GM23338 (cell line): ENCODE measurements around the gene CTRB1. TPM values are rescaled to one million over a fixed set of nuclear protein-coding genes. Genes with fewer than 3 reads are reported as not detected.
A peak's percentile ranks its signal among the peaks of the same experiment; 100 is the strongest.

Experiments used
- ATAC-seq: fragments of 200-7000 bp; cut with Tn5 transposase; 3 replicates; pipeline ENCODE4 v1.9.1; 2020
- DNase-seq: peaks from one replicate; pipeline ENCODE4 v3.0.0-alpha.2; 2015; ENCODE audit warnings: low spot score
- H2AFZ ChIP-seq: fragments of 200-600 bp; sonication (generic); 2 replicates; pipeline ENCODE4 v1.8.0; 2016; ENCODE audit warnings: antibody characterized with exemption, mild to moderate bottlenecking, moderate library complexity
- H3F3A ChIP-seq: fragments of 200-600 bp; sonication (generic); replicated peaks from 2 replicates; pipeline ENCODE4 v1.8.0; 2017; ENCODE audit warnings: antibody characterized with exemption, mixed run types, low read depth
- H3K27ac ChIP-seq: fragments of 200-600 bp; sonication (generic); 2 replicates; pipeline ENCODE4 v1.6.1; 2016; ENCODE audit warnings: low read depth
- H3K27me3 ChIP-seq: fragments of 200-600 bp; sonication (generic); 2 replicates; pipeline ENCODE4 v1.8.0; 2016; ENCODE audit warnings: mild to moderate bottlenecking, mixed run types, moderate library complexity; ENCODE audit not compliant: insufficient read depth
- H3K36me3 ChIP-seq: fragments of 200-600 bp; sonication (generic); 2 replicates; pipeline ENCODE4 v1.8.0; 2016; ENCODE audit warnings: mild to moderate bottlenecking; ENCODE audit not compliant: insufficient read depth
- H3K4me1 ChIP-seq: fragments of 200-600 bp; sonication (generic); 2 replicates; pipeline ENCODE4 v1.8.0; 2016; ENCODE audit warnings: mild to moderate bottlenecking, moderate library complexity; ENCODE audit not compliant: insufficient read depth
- H3K4me2 ChIP-seq: fragments of 200-600 bp; sonication (generic); 2 replicates; pipeline ENCODE4 v1.7.1; 2017; ENCODE audit warnings: mixed run types
- H3K4me3 ChIP-seq: fragments of 200-600 bp; sonication (generic); 2 replicates; pipeline ENCODE4 v1.6.1; 2016; ENCODE audit warnings: mixed run types
- H3K79me2 ChIP-seq: fragments of 200-600 bp; sonication (generic); replicated peaks from 2 replicates; pipeline ENCODE4 v1.8.0; 2017; ENCODE audit warnings: mild to moderate bottlenecking; ENCODE audit not compliant: insufficient read depth
- H3K9me2 ChIP-seq: fragments of 200-600 bp; sonication (generic); 2 replicates; pipeline ENCODE4 v1.8.0; 2017; ENCODE audit not compliant: insufficient read depth
- H4K20me1 ChIP-seq: fragments of 200-600 bp; sonication (generic); replicated peaks from 2 replicates; pipeline ENCODE4 v1.8.0; 2017; ENCODE audit warnings: mild to moderate bottlenecking; ENCODE audit not compliant: insufficient read depth
- H3K27ac Mint-ChIP-seq: 2 replicates; pipeline ENCODE4 v1.8.0; 2020; ENCODE audit warnings: inconsistent platforms, mild to moderate bottlenecking, moderate library complexity, mixed read lengths
- H3K27me3 Mint-ChIP-seq: 3 replicates; pipeline ENCODE4 v1.8.0; 2022; ENCODE audit warnings: low read depth, mild to moderate bottlenecking, moderate library complexity, mixed read lengths, inconsistent platforms; ENCODE audit not compliant: insufficient read depth, poor library complexity
- H3K36me3 Mint-ChIP-seq: 3 replicates; pipeline ENCODE4 v1.8.0; 2021; ENCODE audit warnings: low read depth, mild to moderate bottlenecking, inconsistent platforms, moderate library complexity, mixed read lengths
- H3K4me1 Mint-ChIP-seq: 3 replicates; pipeline ENCODE4 v1.8.0; 2020; ENCODE audit warnings: mild to moderate bottlenecking, inconsistent platforms, mixed read lengths
- H3K4me3 Mint-ChIP-seq: 3 replicates; pipeline ENCODE4 v1.8.0; 2021; ENCODE audit warnings: moderate library complexity, mild to moderate bottlenecking, inconsistent platforms, mixed read lengths
- H3K9me3 Mint-ChIP-seq: 3 replicates; pipeline ENCODE4 v1.8.0; 2020; ENCODE audit warnings: moderate library complexity, mild to moderate bottlenecking, inconsistent platforms, mixed read lengths
- CREB1 ChIP-seq: fragments of 250-450 bp; sonication (Bioruptor Pico); IDR thresholded peaks from 2 replicates; pipeline ENCODE4 v1.5.0; 2020; ENCODE audit warnings: low read depth, mild to moderate bottlenecking, moderate library complexity
- ETS1 ChIP-seq: IDR thresholded peaks from 2 replicates; pipeline ENCODE4 v1.6.1; 2016; ENCODE audit warnings: antibody characterized with exemption
- EZH2 ChIP-seq: fragments of 200-600 bp; sonication (generic); IDR thresholded peaks from one replicate; pipeline ENCODE4 v1.8.0; 2017; ENCODE audit warnings: antibody characterized with exemption, mild to moderate bottlenecking, low read depth; ENCODE audit not compliant: unreplicated experiment
- EZH2phosphoT487 ChIP-seq: fragments of 200-600 bp; sonication (generic); IDR thresholded peaks from one replicate; pipeline ENCODE4 v1.8.1; 2018; ENCODE audit warnings: antibody characterized with exemption; ENCODE audit not compliant: unreplicated experiment
- JUNB ChIP-seq: IDR thresholded peaks from one replicate; pipeline ENCODE4 v1.6.1; 2016; ENCODE audit warnings: antibody characterized with exemption; ENCODE audit not compliant: unreplicated experiment
- STAT1 ChIP-seq: IDR thresholded peaks from one replicate; pipeline ENCODE4 v1.6.1; 2016; ENCODE audit warnings: antibody characterized with exemption; ENCODE audit not compliant: unreplicated experiment
- ZNF331 ChIP-seq: fragments of 250-450 bp; sonication (Bioruptor Pico); IDR thresholded peaks from 2 replicates; pipeline ENCODE4 v1.5.0; 2020; ENCODE audit warnings: low read depth, mild to moderate bottlenecking, moderate library complexity
- polyA plus RNA-seq: library from polyadenylated mRNA; unstranded; fragments of >200 nt; fragmentation: Nextera tagmentation; extraction: Ambion mirVana; gene quantifications from 2 replicates; pipeline ENCODE4 v1.2.1, GENCODE V29; 2016
- total RNA-seq: library from RNA; depleted of rRNA; stranded (reverse); fragments of >200 nt; shearing (Covaris generic); gene quantifications from 2 replicates; pipeline ENCODE4 v1.2.3, GENCODE V29; 2014
- TF ChIP-seq, protein P1 (sequence below), 2 experiments: fragments of 200-600 bp in 1 of 2; sonication (generic) in 1 of 2; conservative IDR thresholded peaks; 2 replicates each; pipeline versions ENCODE4 v1.5.1 to v1.6.1; 2016 to 2017; ENCODE audit warnings: antibody characterized with exemption in 2 of 2, low read depth in 2 of 2, mild to moderate bottlenecking in 2 of 2, moderate library complexity in 1 of 2
- TF ChIP-seq, protein P2 (sequence below): fragments of 250-450 bp; sonication (Bioruptor Pico); IDR thresholded peaks from 2 replicates; pipeline ENCODE4 v1.5.0; 2020; ENCODE audit warnings: mild to moderate bottlenecking, moderate library complexity

The CTRB1 gene
- total and polyA plus RNA-seq, 2 experiments from 2014 or later: not detected

DNA sequence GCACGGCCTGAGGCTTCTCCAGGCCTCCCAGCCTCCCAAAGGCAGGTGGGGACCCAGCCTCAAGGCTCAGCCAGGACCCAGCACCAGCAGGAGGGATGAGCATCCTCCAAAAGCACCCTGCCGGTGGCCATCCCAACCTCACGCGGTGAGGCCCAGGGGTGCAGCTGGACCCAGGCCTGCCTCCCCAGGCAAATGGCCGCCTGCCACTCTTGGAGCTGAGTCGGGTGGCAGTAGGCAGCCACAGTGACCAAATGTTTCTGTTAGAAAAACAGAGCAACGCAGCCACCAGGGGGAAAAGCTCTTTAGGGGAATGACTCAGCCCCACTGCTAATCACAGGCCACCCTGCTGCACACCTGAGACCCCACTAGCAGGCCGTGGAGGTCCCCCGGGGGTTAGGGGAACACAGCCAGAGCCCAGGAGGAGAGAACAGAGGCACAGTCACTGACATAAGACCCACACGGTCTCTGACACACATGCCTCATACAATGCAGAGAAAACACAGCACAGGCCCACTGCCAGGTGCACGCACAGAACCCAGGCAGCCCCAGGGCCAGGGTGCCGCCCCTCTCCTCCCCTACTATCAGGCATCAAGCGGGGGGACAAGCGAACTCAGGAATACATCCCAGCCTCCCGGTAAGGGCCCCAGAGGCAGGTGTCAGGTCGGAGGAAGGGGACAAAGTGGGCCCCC is 20.2 kb downstream of the CTRB1 start:
- Mint-ChIP-seq H3K4me3 (no peak overlapping the region), H3K27ac (peak overlapping the region; percentile 98), H3K27me3 (peaks cover 25% of the 10 kb centered on the region), H3K9me3 (no peaks in the 10 kb centered on the region; the same call in 1 of the 3 replicates), H3K36me3 (peaks cover 60% of the 10 kb centered on the region), H3K4me1 (peaks cover 30% of the 10 kb centered on the region)
- H2AFZ ChIP-seq: no peak overlapping the region
- H3K9me2 ChIP-seq: no peaks in the 10 kb centered on the region
- TF ChIP-seq, protein P1, sequence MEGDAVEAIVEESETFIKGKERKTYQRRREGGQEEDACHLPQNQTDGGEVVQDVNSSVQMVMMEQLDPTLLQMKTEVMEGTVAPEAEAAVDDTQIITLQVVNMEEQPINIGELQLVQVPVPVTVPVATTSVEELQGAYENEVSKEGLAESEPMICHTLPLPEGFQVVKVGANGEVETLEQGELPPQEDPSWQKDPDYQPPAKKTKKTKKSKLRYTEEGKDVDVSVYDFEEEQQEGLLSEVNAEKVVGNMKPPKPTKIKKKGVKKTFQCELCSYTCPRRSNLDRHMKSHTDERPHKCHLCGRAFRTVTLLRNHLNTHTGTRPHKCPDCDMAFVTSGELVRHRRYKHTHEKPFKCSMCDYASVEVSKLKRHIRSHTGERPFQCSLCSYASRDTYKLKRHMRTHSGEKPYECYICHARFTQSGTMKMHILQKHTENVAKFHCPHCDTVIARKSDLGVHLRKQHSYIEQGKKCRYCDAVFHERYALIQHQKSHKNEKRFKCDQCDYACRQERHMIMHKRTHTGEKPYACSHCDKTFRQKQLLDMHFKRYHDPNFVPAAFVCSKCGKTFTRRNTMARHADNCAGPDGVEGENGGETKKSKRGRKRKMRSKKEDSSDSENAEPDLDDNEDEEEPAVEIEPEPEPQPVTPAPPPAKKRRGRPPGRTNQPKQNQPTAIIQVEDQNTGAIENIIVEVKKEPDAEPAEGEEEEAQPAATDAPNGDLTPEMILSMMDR (conservative IDR thresholded peaks at IDR 0.05; ENCODE audit: low read depth in 2 of 2): 0 out of 4 replicates have a peak, but pooled peaks of 1 of the 2 experiments have one; percentile 10
- TF ChIP-seq JUNB (no peak), ZNF331 (no peak), ETS1 (no peak)
- peaks cover 8% of the 10 kb centered on the region; the same call in 1 of the 2 replicates for H3F3A ChIP-seq
- ATAC-seq: peak; percentile 2; the same call in 2 of the 3 replicates
- no peaks in the 10 kb centered on the region for H3K27me3 ChIP-seq
- no peak for DNase-seq
- no peaks in the 10 kb centered on the region for H3K36me3 ChIP-seq
- H3K4me1 ChIP-seq: no peaks in the 10 kb centered on the region; the same call in 1 of the 2 replicates
- H3K4me3 ChIP-seq: no peak overlapping the region
- H4K20me1 ChIP-seq: peaks cover 11% of the 10 kb centered on the region
- peak overlapping the region; percentile 87 for H3K27ac ChIP-seq
- peaks cover 54% of the 10 kb centered on the region for H3K79me2 ChIP-seq
- no peak overlapping the region for H3K4me2 ChIP-seq

DNA sequence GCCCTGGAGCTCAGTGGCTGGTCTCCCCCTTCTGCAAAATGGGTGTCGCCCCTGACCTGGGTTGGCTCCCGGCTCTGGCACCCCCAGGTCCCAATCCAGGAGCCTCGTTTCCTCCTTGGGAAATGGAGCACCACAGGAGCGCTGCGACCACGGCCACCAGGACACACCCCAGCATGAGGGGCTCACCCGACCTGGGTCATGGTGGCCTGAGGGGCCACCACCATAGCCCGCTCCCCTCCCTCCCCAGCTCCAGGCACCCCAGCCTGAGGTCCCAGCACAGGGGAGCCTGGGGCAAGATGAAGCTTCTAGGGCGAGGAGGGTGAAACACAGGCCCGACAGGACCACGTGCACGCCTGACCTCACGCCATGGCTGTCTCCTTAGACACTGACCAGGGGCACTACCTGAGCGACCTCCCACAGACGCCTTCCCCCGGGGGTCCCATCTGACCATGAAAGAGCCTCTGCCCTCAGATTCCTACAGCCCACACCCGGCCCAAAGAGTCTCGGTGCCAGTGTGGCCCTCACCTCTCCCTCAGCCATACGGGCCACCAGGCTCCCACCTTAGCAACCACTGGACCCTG is 20.8 kb downstream of the CTRB1 start:
- H3K79me2 ChIP-seq: peaks cover 60% of the 10 kb centered on the region
- no peaks in the 10 kb centered on the region for H3K9me2 ChIP-seq
- peaks cover 55% of the 10 kb centered on the region for H3K36me3 Mint-ChIP-seq
- peaks cover 34% of the 10 kb centered on the region for H3K4me1 Mint-ChIP-seq
- H3K27me3 ChIP-seq: no peaks in the 10 kb centered on the region
- H3K27ac ChIP-seq: peak overlapping the region; percentile 87
- H3K4me2 ChIP-seq: no peak overlapping the region
- H3K27ac Mint-ChIP-seq: peak overlapping the region; percentile 78
- H3K4me1 ChIP-seq: peaks cover 3% of the 10 kb centered on the region
- H2AFZ ChIP-seq: no peak overlapping the region
- peaks cover 13% of the 10 kb centered on the region for H4K20me1 ChIP-seq
- H3K4me3 ChIP-seq: no peak overlapping the region
- H3K9me3 Mint-ChIP-seq: no peaks in the 10 kb centered on the region; the same call in 1 of the 3 replicates
- H3K27me3 Mint-ChIP-seq: peaks cover 19% of the 10 kb centered on the region
- ATAC-seq (no peak), DNase-seq (no peak)
- no peak overlapping the region for H3K4me3 Mint-ChIP-seq
- no peaks in the 10 kb centered on the region for H3K36me3 ChIP-seq
- H3F3A ChIP-seq: peaks cover 8% of the 10 kb centered on the region; the same call in 1 of the 2 replicates
- TF ChIP-seq EZH2 (no peak), STAT1 (no peak), JUNB (no peak), EZH2phosphoT487 (no peak), CREB1 (CRISPR knock-in tag) (no peak)
- TF ChIP-seq, protein P2, sequence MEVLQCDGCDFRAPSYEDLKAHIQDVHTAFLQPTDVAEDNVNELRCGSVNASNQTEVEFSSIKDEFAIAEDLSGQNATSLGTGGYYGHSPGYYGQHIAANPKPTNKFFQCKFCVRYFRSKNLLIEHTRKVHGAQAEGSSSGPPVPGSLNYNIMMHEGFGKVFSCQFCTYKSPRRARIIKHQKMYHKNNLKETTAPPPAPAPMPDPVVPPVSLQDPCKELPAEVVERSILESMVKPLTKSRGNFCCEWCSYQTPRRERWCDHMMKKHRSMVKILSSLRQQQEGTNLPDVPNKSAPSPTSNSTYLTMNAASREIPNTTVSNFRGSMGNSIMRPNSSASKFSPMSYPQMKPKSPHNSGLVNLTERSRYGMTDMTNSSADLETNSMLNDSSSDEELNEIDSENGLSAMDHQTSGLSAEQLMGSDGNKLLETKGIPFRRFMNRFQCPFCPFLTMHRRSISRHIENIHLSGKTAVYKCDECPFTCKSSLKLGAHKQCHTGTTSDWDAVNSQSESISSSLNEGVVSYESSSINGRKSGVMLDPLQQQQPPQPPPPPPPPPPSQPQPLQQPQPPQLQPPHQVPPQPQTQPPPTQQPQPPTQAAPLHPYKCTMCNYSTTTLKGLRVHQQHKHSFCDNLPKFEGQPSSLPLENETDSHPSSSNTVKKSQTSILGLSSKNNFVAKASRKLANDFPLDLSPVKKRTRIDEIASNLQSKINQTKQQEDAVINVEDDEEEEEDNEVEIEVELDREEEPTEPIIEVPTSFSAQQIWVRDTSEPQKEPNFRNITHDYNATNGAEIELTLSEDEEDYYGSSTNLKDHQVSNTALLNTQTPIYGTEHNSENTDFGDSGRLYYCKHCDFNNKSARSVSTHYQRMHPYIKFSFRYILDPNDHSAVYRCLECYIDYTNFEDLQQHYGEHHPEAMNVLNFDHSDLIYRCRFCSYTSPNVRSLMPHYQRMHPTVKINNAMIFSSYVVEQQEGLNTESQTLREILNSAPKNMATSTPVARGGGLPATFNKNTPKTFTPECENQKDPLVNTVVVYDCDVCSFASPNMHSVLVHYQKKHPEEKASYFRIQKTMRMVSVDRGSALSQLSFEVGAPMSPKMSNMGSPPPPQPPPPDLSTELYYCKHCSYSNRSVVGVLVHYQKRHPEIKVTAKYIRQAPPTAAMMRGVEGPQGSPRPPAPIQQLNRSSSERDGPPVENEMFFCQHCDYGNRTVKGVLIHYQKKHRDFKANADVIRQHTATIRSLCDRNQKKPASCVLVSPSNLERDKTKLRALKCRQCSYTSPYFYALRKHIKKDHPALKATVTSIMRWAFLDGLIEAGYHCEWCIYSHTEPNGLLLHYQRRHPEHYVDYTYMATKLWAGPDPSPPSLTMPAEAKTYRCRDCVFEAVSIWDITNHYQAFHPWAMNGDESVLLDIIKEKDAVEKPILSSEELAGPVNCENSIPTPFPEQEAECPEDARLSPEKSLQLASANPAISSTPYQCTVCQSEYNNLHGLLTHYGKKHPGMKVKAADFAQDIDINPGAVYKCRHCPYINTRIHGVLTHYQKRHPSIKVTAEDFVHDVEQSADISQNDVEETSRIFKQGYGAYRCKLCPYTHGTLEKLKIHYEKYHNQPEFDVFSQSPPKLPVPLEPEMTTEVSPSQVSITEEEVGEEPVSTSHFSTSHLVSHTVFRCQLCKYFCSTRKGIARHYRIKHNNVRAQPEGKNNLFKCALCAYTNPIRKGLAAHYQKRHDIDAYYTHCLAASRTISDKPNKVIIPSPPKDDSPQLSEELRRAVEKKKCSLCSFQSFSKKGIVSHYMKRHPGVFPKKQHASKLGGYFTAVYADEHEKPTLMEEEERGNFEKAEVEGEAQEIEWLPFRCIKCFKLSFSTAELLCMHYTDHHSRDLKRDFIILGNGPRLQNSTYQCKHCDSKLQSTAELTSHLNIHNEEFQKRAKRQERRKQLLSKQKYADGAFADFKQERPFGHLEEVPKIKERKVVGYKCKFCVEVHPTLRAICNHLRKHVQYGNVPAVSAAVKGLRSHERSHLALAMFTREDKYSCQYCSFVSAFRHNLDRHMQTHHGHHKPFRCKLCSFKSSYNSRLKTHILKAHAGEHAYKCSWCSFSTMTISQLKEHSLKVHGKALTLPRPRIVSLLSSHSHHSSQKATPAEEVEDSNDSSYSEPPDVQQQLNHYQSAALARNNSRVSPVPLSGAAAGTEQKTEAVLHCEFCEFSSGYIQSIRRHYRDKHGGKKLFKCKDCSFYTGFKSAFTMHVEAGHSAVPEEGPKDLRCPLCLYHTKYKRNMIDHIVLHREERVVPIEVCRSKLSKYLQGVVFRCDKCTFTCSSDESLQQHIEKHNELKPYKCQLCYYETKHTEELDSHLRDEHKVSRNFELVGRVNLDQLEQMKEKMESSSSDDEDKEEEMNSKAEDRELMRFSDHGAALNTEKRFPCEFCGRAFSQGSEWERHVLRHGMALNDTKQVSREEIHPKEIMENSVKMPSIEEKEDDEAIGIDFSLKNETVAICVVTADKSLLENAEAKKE (CRISPR knock-in tag): no peak
